Activated CD4-positive, alpha-beta T cell treated with anti-CD3 and anti-CD28 coated beads, Interleukin-2, amount 10 ng/mL, durations not matched to agents 24 days and 14 days (primary cell): Measurements from ENCODE around the gene HTR7. TPM values are rescaled to one million over a fixed set of nuclear protein-coding genes. Genes with fewer than 3 reads are reported as not detected.
"Not testable (repeated sequence)": the region's sequence is repeated elsewhere in the genome, so short reads cannot be mapped to it uniquely, and the experiment has no call there.

Source experiments
- DNase-seq: peaks from one replicate; pipeline ENCODE4 v3.0.0; 2022
- H3K27ac Mint-ChIP-seq: one replicate; pipeline ENCODE4 v1.8.0; 2022; ENCODE audit warnings: mild to moderate bottlenecking, mixed read lengths
- H3K27me3 Mint-ChIP-seq: one replicate; pipeline ENCODE4 v1.8.0; 2022; ENCODE audit warnings: mixed read lengths
- H3K36me3 Mint-ChIP-seq: one replicate; pipeline ENCODE4 v1.8.0; 2022; ENCODE audit warnings: low read depth, mild to moderate bottlenecking, mixed read lengths
- H3K4me1 Mint-ChIP-seq: one replicate; pipeline ENCODE4 v1.8.0; 2021; ENCODE audit warnings: mixed read lengths
- H3K4me3 Mint-ChIP-seq: one replicate; pipeline ENCODE4 v1.8.0; 2022; ENCODE audit warnings: mild to moderate bottlenecking, moderate library complexity, mixed read lengths
- H3K9me3 Mint-ChIP-seq: one replicate; pipeline ENCODE4 v1.8.0; 2021; ENCODE audit warnings: mixed read lengths
- intact Hi-C: fragments of 100-400 bp; cut with micrococcal nuclease; formaldehyde crosslinking; loops from one replicate; pipeline ENCODE4 v1.15.1; 2023
- total RNA-seq: library from RNA; stranded (reverse); gene quantifications from 2 replicates; pipeline ENCODE4 v1.2.3, GENCODE V29; 2022

Gene HTR7
- total RNA-seq, 1 donor from 2014 or later, result not detected

DNA sequence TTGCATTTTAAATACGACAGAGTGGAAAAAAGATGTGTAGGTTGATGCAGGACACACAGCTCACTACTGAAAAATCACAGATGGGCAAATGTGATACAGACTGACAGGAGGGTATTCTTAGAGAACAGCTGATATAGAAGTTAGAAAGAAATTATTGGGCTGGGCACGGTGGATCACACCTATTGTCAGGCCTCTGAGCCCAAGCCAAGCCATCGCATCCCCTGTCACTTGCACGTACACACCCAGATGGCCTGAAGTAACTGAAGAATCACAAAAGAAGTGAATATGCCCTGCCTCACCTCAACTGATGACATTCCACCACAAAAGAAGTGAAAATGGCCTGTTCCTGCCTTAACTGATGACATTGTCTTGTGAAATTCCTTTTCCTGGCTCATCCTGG is 50.7 kb downstream of the HTR7 start:
- H3K27ac Mint-ChIP-seq, H3K36me3 Mint-ChIP-seq, H3K4me3 Mint-ChIP-seq, H3K4me1 Mint-ChIP-seq, H3K27me3 Mint-ChIP-seq, intact Hi-C loops, DNase-seq, H3K9me3 Mint-ChIP-seq: not testable (repeated sequence)

- Mint-ChIP-seq H3K4me1 (no peaks in the 10 kb centered on the region), H3K36me3 (no peaks in the 10 kb centered on the region)
These were observed 51.2 kb downstream of the HTR7 start for GRCh38 chr10:90806677-90807076.

DNA sequence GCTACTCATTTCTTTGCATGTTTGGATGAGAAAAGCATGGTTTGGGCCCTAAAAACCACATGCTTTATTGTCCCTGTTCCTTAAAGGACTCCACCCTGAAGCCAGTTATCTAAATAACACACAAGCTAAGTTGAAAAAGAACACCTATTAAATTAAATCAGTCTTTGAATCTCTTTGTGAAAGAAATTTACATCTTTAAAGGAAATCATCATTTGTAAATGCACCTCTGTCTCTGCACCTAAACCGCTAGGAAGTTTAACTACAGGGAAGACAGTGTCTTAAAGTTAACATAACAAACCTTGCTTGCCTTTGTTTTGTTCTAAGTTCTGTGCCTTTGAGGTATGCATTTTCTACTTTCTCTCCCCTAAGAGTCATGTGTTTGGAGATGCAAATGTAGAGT is 52.6 kb downstream of the HTR7 start:
- no peak for DNase-seq
- H3K27ac Mint-ChIP-seq, result no peak overlapping the region
- peaks cover 6% of the 10 kb centered on the region for H3K27me3 Mint-ChIP-seq
- H3K36me3 Mint-ChIP-seq, result no peaks in the 10 kb centered on the region
- H3K4me1 Mint-ChIP-seq, result no peaks in the 10 kb centered on the region
- no peak overlapping the region for H3K4me3 Mint-ChIP-seq
- no peaks in the 10 kb centered on the region for H3K9me3 Mint-ChIP-seq
- intact Hi-C loops, result no loop called here

More at GRCh38 chr10:90806677-90807076, 51.2 kb downstream of the HTR7 start:
- H3K27me3 Mint-ChIP-seq, result peaks cover 3% of the 10 kb centered on the region
- no peak overlapping the region for H3K27ac Mint-ChIP-seq
- H3K9me3 Mint-ChIP-seq, result no peaks in the 10 kb centered on the region
- no peak overlapping the region for H3K4me3 Mint-ChIP-seq
- no peak for DNase-seq
- intact Hi-C loops, result no loop called here

DNA sequence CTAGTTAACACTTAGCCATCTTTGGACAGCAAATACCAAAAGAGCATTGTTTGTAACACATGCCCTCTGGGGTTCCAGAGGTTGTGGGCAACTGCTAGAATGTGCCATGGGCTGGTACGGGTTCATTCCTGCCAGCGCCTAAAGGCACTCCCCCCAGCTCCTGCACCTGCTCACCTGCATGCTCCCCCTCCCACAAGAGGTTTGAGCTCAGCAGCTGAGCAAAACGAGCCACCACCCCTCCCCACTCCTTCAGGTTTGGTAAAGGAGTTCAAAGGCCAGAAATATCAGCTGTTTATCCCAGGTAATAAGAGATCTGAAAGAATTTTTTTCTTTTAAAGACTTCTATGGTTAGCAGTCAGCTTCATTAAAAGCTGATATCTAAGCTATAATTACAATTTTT is 53.5 kb downstream of the HTR7 start:
- no peak for DNase-seq
- no peaks in the 10 kb centered on the region for H3K4me1 Mint-ChIP-seq
- H3K36me3 Mint-ChIP-seq, result no peaks in the 10 kb centered on the region
- H3K4me3 Mint-ChIP-seq, result no peak overlapping the region
- H3K27me3 Mint-ChIP-seq, result peaks cover 6% of the 10 kb centered on the region
- H3K27ac Mint-ChIP-seq, result no peak overlapping the region
- no peaks in the 10 kb centered on the region for H3K9me3 Mint-ChIP-seq
- intact Hi-C loops, result no loop called here

GRCh38 chr10:90801608-90802007 is 56.2 kb downstream of the HTR7 start:
- peaks cover 11% of the 10 kb centered on the region for H3K27me3 Mint-ChIP-seq
- no peaks in the 10 kb centered on the region for H3K36me3 Mint-ChIP-seq
- no peak overlapping the region for H3K27ac Mint-ChIP-seq
- no peak for DNase-seq
- no peaks in the 10 kb centered on the region for H3K9me3 Mint-ChIP-seq
- H3K4me3 Mint-ChIP-seq, result no peak overlapping the region
- no peaks in the 10 kb centered on the region for H3K4me1 Mint-ChIP-seq
- intact Hi-C loops, result no loop called here

DNA sequence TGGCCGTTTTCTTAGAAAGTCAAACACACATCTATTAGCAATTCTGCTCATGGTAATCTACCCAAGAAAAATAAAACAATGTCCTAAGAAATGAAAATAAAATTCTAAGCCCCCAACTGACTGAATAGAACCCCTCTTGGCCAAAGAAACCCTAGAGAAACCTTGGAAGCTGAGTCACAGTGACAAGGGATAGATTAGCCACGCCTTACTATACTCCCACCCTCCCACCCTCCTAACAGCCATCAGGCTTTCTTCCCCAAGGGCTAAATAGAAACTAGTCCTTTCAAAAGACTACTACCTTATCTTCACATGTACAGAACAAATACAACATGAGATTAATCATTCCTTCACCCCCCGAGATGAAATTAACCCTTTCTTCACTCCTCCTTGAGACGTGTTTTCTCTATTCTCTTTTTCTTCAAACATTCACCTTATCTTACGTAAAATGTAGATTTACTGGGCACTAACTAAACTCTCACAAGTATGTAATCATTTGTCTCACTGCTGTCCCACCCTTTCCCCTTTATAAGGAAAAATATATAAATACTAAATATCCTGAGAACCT is 57.5 kb downstream of the HTR7 start:
- DNase-seq, result no peak
- intact Hi-C loops, result no loop called here
- no peaks in the 10 kb centered on the region for H3K36me3 Mint-ChIP-seq
- H3K27ac Mint-ChIP-seq, result no peak overlapping the region
- H3K4me3 Mint-ChIP-seq, result no peak overlapping the region
- H3K9me3 Mint-ChIP-seq, result no peaks in the 10 kb centered on the region
- no peaks in the 10 kb centered on the region for H3K4me1 Mint-ChIP-seq
- peaks cover 11% of the 10 kb centered on the region for H3K27me3 Mint-ChIP-seq

- DNase-seq, result no peak
- no peak overlapping the region for H3K4me3 Mint-ChIP-seq
- H3K27ac Mint-ChIP-seq, result no peak overlapping the region
- H3K27me3 Mint-ChIP-seq, result peaks cover 11% of the 10 kb centered on the region
- no peaks in the 10 kb centered on the region for H3K4me1 Mint-ChIP-seq
- H3K36me3 Mint-ChIP-seq, result no peaks in the 10 kb centered on the region
- no peaks in the 10 kb centered on the region for H3K9me3 Mint-ChIP-seq
- intact Hi-C loops, result no loop called here
These were observed 58.7 kb downstream of the HTR7 start for GRCh38 chr10:90799172-90799571.

DNA sequence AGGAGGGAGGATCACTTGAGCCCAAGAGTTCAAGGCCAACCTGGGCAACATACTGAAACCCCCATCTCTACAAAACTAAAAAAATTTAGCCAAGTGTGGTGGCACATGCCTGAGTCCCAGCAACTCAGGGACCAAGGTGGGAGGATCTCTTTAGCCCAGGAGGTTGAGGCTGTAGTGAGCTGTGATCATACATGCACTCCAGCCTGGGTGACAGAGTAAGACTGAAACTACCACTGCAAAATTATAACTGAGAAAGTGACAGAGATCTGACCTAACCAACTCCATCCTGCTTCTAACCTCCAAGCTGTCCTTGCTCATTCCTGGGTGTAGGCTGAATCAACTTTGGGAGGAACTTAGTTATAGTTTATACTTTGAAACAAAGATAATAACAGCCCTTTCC is 59.4 kb downstream of the HTR7 start:
- no peak for DNase-seq
- Mint-ChIP-seq H3K27ac (no peak overlapping the region), H3K36me3 (no peaks in the 10 kb centered on the region), H3K4me3 (no peak overlapping the region), H3K4me1 (no peaks in the 10 kb centered on the region), H3K27me3 (peaks cover 13% of the 10 kb centered on the region), H3K9me3 (no peaks in the 10 kb centered on the region)
- intact Hi-C loops, result no loop called here

DNA sequence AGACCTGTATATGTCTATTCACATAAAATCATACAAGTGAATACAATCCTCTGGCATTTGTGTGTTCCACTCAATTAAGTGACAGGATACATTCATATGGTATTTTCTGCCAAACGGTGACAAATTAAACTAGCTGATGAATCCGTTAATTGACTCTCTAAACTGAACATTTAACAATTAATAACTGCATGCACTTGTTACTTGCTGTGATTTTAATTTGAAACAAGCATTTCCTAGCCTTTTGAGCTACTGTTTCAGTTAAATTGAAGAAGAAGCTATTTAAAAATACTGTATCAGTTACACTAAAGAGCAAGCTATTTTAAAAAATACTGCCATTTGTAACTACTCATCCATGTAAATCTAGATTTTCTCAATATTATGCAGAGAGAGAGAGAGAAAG is 67.4 kb downstream of the HTR7 start:
- peaks cover 3% of the 10 kb centered on the region for H3K4me1 Mint-ChIP-seq
- intact Hi-C loops, result no loop called here
- H3K27me3 Mint-ChIP-seq, result peaks cover 19% of the 10 kb centered on the region
- no peaks in the 10 kb centered on the region for H3K36me3 Mint-ChIP-seq
- no peak for DNase-seq
- no peaks in the 10 kb centered on the region for H3K9me3 Mint-ChIP-seq
- no peak overlapping the region for H3K4me3 Mint-ChIP-seq
- no peak overlapping the region for H3K27ac Mint-ChIP-seq

- Mint-ChIP-seq H3K27ac (no peak overlapping the region), H3K27me3 (peaks cover 18% of the 10 kb centered on the region), H3K4me1 (peaks cover 3% of the 10 kb centered on the region), H3K9me3 (no peaks in the 10 kb centered on the region), H3K36me3 (no peaks in the 10 kb centered on the region), H3K4me3 (no peak overlapping the region)
- DNase-seq, result no peak
- intact Hi-C loops, result no loop called here
These were observed 68.9 kb downstream of the HTR7 start for GRCh38 chr10:90788968-90789367.

GRCh38 chr10:90788199-90788491 is 69.7 kb downstream of the HTR7 start:
- Mint-ChIP-seq H3K27ac (no peak overlapping the region), H3K9me3 (no peaks in the 10 kb centered on the region), H3K27me3 (peaks cover 18% of the 10 kb centered on the region), H3K36me3 (no peaks in the 10 kb centered on the region), H3K4me1 (peaks cover 3% of the 10 kb centered on the region), H3K4me3 (no peak overlapping the region)
- intact Hi-C loops, result no loop called here
- no peak for DNase-seq

DNA sequence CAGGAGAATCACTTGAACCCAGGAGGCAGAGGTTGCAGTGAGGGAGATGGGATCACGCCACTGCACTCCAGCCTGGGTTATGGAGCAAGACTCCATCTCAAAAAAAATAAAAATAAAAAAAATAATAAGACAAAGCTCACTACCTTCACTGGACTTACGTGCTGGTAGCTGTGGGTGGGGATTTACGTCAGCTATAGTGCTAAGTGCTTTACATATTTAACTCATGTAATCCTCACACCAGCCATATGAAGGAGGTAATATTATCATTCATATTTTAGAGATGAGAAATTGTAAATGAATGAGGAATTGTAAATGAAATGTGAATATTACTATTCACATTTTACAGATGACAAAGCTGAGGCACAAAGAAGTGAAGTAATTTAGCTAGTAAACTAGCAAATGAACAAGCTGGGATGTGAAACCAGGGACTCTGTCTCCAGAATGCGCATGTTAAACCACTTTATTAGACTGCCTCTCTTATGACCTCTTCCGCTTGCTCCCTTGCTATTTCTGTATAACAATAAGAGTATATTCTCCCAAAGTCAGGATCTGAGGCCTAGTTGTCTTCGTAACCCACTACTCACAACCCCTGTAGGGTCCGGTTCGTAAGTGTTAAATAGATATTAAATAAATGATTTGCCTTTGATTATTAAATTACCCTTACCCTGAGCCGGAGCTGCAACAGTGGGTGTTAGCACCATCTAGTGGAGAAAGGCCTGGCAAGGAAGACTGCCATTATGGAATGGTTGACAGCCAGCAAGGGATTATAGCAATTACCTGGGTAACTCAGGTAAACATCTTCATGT is 70.2 kb downstream of the HTR7 start:
- H3K9me3 Mint-ChIP-seq, result no peaks in the 10 kb centered on the region
- no peaks in the 10 kb centered on the region for H3K36me3 Mint-ChIP-seq
- no peak overlapping the region for H3K27ac Mint-ChIP-seq
- peaks cover 3% of the 10 kb centered on the region for H3K4me1 Mint-ChIP-seq
- DNase-seq, result peak; percentile 64
- peaks cover 19% of the 10 kb centered on the region for H3K27me3 Mint-ChIP-seq
- no peak overlapping the region for H3K4me3 Mint-ChIP-seq
- intact Hi-C loops, result no loop called here

DNA sequence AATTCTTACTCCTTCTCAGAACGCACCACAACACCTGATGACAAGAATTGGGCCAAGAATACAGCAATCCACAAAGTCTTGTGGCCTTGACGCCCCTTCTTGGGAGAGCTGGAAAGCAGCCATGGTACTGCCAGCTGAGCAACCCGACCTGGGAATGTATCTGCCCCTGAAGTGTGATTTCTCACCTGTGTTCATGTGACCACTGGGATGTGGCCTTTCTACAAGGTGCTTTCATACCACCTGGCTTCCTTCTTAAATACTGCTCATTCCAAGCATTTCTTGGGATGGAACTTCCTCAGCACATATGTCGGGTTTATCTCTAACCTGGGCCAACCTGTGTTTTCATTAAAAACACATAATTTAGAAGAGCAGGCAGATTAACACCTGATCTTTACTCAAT is 72.1 kb downstream of the HTR7 start:
- no peak overlapping the region for H3K27ac Mint-ChIP-seq
- no peaks in the 10 kb centered on the region for H3K36me3 Mint-ChIP-seq
- H3K27me3 Mint-ChIP-seq, result peaks cover 12% of the 10 kb centered on the region
- no peaks in the 10 kb centered on the region for H3K9me3 Mint-ChIP-seq
- H3K4me1 Mint-ChIP-seq, result peaks cover 3% of the 10 kb centered on the region
- no peak for DNase-seq
- H3K4me3 Mint-ChIP-seq, result no peak overlapping the region
- intact Hi-C loops, result no loop called here

DNA sequence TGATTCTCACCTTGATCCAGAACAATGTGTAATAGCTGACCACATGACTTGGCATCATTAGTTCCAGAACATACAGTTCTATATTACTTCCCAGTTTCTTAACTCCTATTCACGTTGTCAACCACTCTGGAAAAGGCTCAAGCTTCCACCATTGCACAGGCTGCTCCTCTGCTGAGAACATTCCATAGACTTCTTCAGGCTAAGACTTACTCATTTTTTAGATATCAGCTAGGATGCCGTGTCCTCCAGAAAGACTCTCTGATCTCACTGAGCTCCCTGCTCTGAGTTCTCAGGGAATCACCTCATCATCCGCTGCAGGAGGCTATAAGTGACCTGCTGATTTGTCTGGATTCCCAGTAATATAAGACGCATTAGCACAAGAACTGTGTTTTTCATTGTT is 73.1 kb downstream of the HTR7 start:
- DNase-seq, result no peak
- intact Hi-C loops, result no loop called here
- Mint-ChIP-seq H3K36me3 (no peaks in the 10 kb centered on the region), H3K27ac (no peak overlapping the region), H3K4me3 (no peak overlapping the region), H3K4me1 (peaks cover 3% of the 10 kb centered on the region), H3K27me3 (peaks cover 6% of the 10 kb centered on the region), H3K9me3 (no peaks in the 10 kb centered on the region)

DNA sequence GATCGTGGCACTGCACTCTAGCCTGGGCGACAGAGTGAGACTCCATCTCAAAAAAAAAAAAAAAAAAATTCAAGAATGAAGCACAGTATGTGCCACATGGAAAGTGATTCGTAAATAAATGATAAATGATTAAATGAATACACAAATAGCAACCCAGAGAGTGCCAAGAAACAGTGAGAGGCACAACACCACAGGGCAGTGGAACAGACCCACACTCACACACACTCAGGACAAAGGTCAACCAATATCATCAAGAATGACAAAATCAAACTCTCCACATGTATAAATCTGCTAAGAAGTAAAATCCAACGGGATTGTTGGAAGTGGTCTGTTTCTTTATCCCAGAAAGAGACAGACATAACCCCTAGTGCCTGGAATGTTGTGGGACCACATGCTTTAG is 77.4 kb downstream of the HTR7 start:
- H3K9me3 Mint-ChIP-seq, result no peaks in the 10 kb centered on the region
- intact Hi-C loops, result no loop called here
- H3K27me3 Mint-ChIP-seq, result peaks cover 7% of the 10 kb centered on the region
- no peak overlapping the region for H3K27ac Mint-ChIP-seq
- no peak overlapping the region for H3K4me3 Mint-ChIP-seq
- no peaks in the 10 kb centered on the region for H3K4me1 Mint-ChIP-seq
- no peaks in the 10 kb centered on the region for H3K36me3 Mint-ChIP-seq
- no peak for DNase-seq
